Testis (tissue), 3 donors: ENCODE data around the gene PRG2. TPM values are rescaled to one million over a fixed set of nuclear protein-coding genes. Genes with fewer than 3 reads are reported as not detected.

Source experiments
- DNase-seq: peaks from one replicate; pipeline ENCODE4 v3.0.0-alpha.2; 2019
- H3K27ac ChIP-seq, 2 donors: fragments of 200-600 bp; sonication (generic); one replicate each; pipeline ENCODE4 v1.5.1; 2019
- H3K27me3 ChIP-seq: fragments of 200-600 bp; sonication (generic); one replicate; pipeline ENCODE4 v1.5.1; 2019
- H3K36me3 ChIP-seq: fragments of 200-600 bp; sonication (generic); one replicate; pipeline ENCODE4 v1.5.1; 2017; ENCODE audit warnings: low read depth; ENCODE audit errors: missing control alignments
- H3K4me1 ChIP-seq: fragments of 200-600 bp; sonication (generic); one replicate; pipeline ENCODE4 v1.5.1; 2019
- H3K4me3 ChIP-seq, 2 donors: fragments of 200-600 bp; sonication (generic); one replicate each; pipeline ENCODE4 v1.5.1; 2017 to 2019
- H3K9me3 ChIP-seq: fragments of 200-600 bp; sonication (generic); one replicate; pipeline ENCODE4 v1.5.1; 2017
- POLR2A ChIP-seq: fragments of 450-650 bp; IDR thresholded peaks from one replicate; pipeline ENCODE4 v1.6.1; 2017; ENCODE audit warnings: antibody characterized with exemption, mild to moderate bottlenecking, moderate library complexity
- WGBS, 2 donors: methylation state at CpG; one replicate each; pipeline ENCODE4 v1.1.5; 2018; 5-methylcytosine and 5-hydroxymethylcytosine counted together
- intact Hi-C: fragments of 100-400 bp; cut with DNase I; formaldehyde crosslinking; loops from one replicate; pipeline ENCODE4 v1.15.1; 2023; ENCODE audit warnings: low total_unique reads
- polyA plus RNA-seq: library from polyadenylated mRNA; stranded (reverse); fragments of 350-450 nt; fragmentation: Illumina TruSeq; extraction: RNeasy Lipid Tissue Mini Kit (QIAGEN cat#74804); gene quantifications from one replicate; pipeline ENCODE4 v1.2.3, GENCODE V29; 2014; ENCODE audit warnings: low read depth, low replicate concordance; ENCODE audit not compliant: insufficient read depth
- total RNA-seq, 2 donors: library from RNA; depleted of rRNA; stranded (reverse); fragments of >200 nt; gene quantifications; one replicate each; pipeline ENCODE4 v1.2.3, GENCODE V29; 2016
- TF ChIP-seq, protein P1 (sequence below), 3 experiments: fragments of 450-650 bp in 2 of 3; fragments of 200-600 bp in 1 of 3; sonication (generic) in 1 of 3; IDR thresholded peaks; one replicate each; pipeline ENCODE4 v1.5.1; 2016 to 2019; ENCODE audit warnings: antibody characterized with exemption in 3 of 3, mild to moderate bottlenecking in 2 of 3, moderate library complexity in 1 of 3

Gene PRG2
- total and polyA plus RNA-seq, 3 donors from 2014 or later, result not detected

- no peaks in the 10 kb centered on the region for H3K36me3 ChIP-seq
- intact Hi-C loops, result no loop called here
These were observed 26.6 kb upstream of the PRG2 start for GRCh38 chr11:57417056-57417455.

GRCh38 chr11:57416436-57416835, 26.0 kb upstream of the PRG2 start:
- Histone ChIP-seq H3K4me3 (no peak overlapping the region), H3K27ac (no peak overlapping the region), H3K27me3 (no peaks in the 10 kb centered on the region), H3K9me3 (no peaks in the 10 kb centered on the region), H3K36me3 (no peaks in the 10 kb centered on the region), H3K4me1 (peaks cover under 1% of the 10 kb centered on the region)
- WGBS, 2 donors, result 78 to 87% methylated on average over 3 of the region's 3 CpGs
- TF ChIP-seq POLR2A, result no peak
- TF ChIP-seq, protein P1, sequence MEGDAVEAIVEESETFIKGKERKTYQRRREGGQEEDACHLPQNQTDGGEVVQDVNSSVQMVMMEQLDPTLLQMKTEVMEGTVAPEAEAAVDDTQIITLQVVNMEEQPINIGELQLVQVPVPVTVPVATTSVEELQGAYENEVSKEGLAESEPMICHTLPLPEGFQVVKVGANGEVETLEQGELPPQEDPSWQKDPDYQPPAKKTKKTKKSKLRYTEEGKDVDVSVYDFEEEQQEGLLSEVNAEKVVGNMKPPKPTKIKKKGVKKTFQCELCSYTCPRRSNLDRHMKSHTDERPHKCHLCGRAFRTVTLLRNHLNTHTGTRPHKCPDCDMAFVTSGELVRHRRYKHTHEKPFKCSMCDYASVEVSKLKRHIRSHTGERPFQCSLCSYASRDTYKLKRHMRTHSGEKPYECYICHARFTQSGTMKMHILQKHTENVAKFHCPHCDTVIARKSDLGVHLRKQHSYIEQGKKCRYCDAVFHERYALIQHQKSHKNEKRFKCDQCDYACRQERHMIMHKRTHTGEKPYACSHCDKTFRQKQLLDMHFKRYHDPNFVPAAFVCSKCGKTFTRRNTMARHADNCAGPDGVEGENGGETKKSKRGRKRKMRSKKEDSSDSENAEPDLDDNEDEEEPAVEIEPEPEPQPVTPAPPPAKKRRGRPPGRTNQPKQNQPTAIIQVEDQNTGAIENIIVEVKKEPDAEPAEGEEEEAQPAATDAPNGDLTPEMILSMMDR (IDR thresholded peaks at IDR 0.05), result no peak
- intact Hi-C loops, result no loop called here
- no peak for DNase-seq

More at GRCh38 chr11:57417056-57417455, 26.6 kb upstream of the PRG2 start:
- no peak for TF ChIP-seq POLR2A
- TF ChIP-seq, protein P1 (IDR thresholded peaks at IDR 0.05), result no peak
- H3K4me1 ChIP-seq, result peaks cover 6% of the 10 kb centered on the region
- 65 to 67% methylated on average over 4 of the region's 4 CpGs for WGBS, 2 donors
- H3K27ac ChIP-seq, result no peak overlapping the region
- H3K4me3 ChIP-seq, result no peak overlapping the region
- peak; percentile 20 for DNase-seq
- H3K27me3 ChIP-seq, result no peaks in the 10 kb centered on the region
- H3K9me3 ChIP-seq, result no peaks in the 10 kb centered on the region

- Histone ChIP-seq H3K4me3 (no peak overlapping the region), H3K4me1 (no peaks in the 10 kb centered on the region), H3K9me3 (no peaks in the 10 kb centered on the region), H3K27me3 (no peaks in the 10 kb centered on the region), H3K36me3 (no peaks in the 10 kb centered on the region), H3K27ac (no peak overlapping the region)
- intact Hi-C loops, result no loop called here
- TF ChIP-seq POLR2A, result no peak
- TF ChIP-seq, protein P1 (IDR thresholded peaks at IDR 0.05), result no peak
- 97 to 99% methylated on average over 11 of the region's 11 CpGs for WGBS, 2 donors
- DNase-seq, result no peak
These were observed 24.3 kb upstream of the PRG2 start for GRCh38 chr11:57414612-57415212.

DNA sequence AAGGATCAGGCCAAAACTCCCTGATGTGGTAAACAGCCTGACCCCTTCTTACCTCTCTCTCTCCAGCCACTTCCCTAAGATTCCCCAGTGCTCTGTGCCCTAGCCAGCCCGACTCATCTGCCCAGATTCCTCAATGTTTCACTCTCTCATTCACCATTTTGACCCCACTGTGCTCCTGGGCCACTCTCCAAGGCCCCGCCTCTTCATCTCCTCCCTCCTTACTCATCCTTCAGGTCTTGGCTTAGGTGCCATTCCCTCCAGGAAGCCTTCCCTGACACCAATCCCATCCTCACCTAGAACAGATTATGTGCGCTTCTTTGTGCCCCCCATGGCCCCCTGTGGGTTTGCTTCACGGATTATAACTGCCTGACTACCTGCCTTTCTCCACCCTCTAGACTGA, 23.2 kb upstream of the PRG2 start:
- no peak for DNase-seq
- TF ChIP-seq, protein P1 (IDR thresholded peaks at IDR 0.05), result no peak
- TF ChIP-seq POLR2A, result no peak
- Histone ChIP-seq H3K27ac (no peak overlapping the region), H3K9me3 (no peaks in the 10 kb centered on the region), H3K4me1 (no peaks in the 10 kb centered on the region), H3K4me3 (no peak overlapping the region), H3K27me3 (no peaks in the 10 kb centered on the region), H3K36me3 (no peaks in the 10 kb centered on the region)
- 90 to 92% methylated on average over 4 of the region's 4 CpGs for WGBS, 2 donors
- intact Hi-C loops, result no loop called here

DNA sequence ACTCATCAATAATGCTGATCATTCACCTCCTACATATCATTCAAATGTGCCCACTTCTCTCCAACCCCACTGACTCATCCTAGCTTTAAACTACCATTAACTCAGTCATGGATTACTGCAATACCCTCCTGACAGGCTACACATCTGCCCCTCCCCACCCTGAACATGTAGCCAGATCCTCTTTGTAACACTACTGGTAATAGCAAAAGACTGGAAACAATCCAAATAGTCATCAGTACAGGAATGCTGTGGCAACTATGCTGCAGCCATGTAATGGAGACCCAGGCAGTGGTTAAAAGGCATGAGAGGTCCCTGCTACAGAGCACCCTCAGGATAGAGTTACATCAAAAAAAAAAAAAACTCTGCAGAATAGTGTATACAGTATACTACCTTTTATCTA, 19.8 kb upstream of the PRG2 start:
- intact Hi-C loops, result no loop called here
- TF ChIP-seq, protein P1 (IDR thresholded peaks at IDR 0.05), result no peak
- no peak for TF ChIP-seq POLR2A
- Histone ChIP-seq H3K4me1 (no peaks in the 10 kb centered on the region), H3K27ac (no peak overlapping the region), H3K27me3 (no peaks in the 10 kb centered on the region), H3K9me3 (no peaks in the 10 kb centered on the region), H3K4me3 (no peak overlapping the region), H3K36me3 (no peaks in the 10 kb centered on the region)
- no peak for DNase-seq
